ENCODE measurements around the gene TSPAN9.

Gene TSPAN9

GRCh38 chr12:3106579-3106978 lies 29.4 kb downstream of the TSPAN9 start:
- Mint-ChIP-seq H3K9me3 (no peaks in the 10 kb centered on the region), H3K4me1 (peaks cover 60% of the 10 kb centered on the region), H3K4me3 (peak overlapping the region in 1 of 3 experiments; percentile 26), H3K36me3 (ENCODE audit: low read depth) (peaks cover 17% of the 10 kb centered on the region), H3K27ac (peak overlapping the region; percentile 21 to 93 (median 80)), H3K27me3 (ENCODE audit: low read depth) (no peaks in the 10 kb centered on the region)
- no peak for TF ChIP-seq CTCF (IDR thresholded peaks at IDR 0.05; ENCODE audit: unreplicated experiment in 3 of 3)

GRCh38 chr12:3107071-3107583 lies 29.9 kb downstream of the TSPAN9 start:
- Mint-ChIP-seq H3K27me3 (ENCODE audit: low read depth) (no peaks in the 10 kb centered on the region), H3K4me3 (peak overlapping the region; percentile 12 to 26 (median 24)), H3K36me3 (ENCODE audit: low read depth) (peaks cover 16% of the 10 kb centered on the region), H3K27ac (peak overlapping the region; percentile 21 to 93 (median 80)), H3K9me3 (no peaks in the 10 kb centered on the region), H3K4me1 (peaks cover 60% of the 10 kb centered on the region)
- no peak for TF ChIP-seq CTCF (IDR thresholded peaks at IDR 0.05; ENCODE audit: unreplicated experiment in 3 of 3)

GRCh38 chr12:3107954-3108353 lies 30.8 kb downstream of the TSPAN9 start:
- Mint-ChIP-seq H3K27me3 (ENCODE audit: low read depth) (no peaks in the 10 kb centered on the region), H3K27ac (peak overlapping the region; percentile 21 to 93 (median 56)), H3K4me1 (peaks cover 56% of the 10 kb centered on the region), H3K4me3 (peak overlapping the region in 2 of 3 experiments; percentile 7 to 10), H3K36me3 (ENCODE audit: low read depth) (peaks cover 16% of the 10 kb centered on the region), H3K9me3 (no peaks in the 10 kb centered on the region)
- TF ChIP-seq CTCF (IDR thresholded peaks at IDR 0.05; ENCODE audit: unreplicated experiment in 3 of 3): no peak

GRCh38 chr12:3110578-3110977 lies 33.4 kb downstream of the TSPAN9 start:
- Mint-ChIP-seq H3K4me1 (peaks cover 36% of the 10 kb centered on the region), H3K27me3 (ENCODE audit: low read depth) (no peaks in the 10 kb centered on the region), H3K36me3 (ENCODE audit: low read depth) (peaks cover 26% of the 10 kb centered on the region), H3K27ac (peak overlapping the region in 2 of 3 experiments; percentile 55 to 65), H3K9me3 (no peaks in the 10 kb centered on the region), H3K4me3 (no peak overlapping the region)
- TF ChIP-seq CTCF (IDR thresholded peaks at IDR 0.05; ENCODE audit: unreplicated experiment in 3 of 3): no peak

GRCh38 chr12:3113671-3114325 lies 36.6 kb downstream of the TSPAN9 start:
- peak overlapping the region in 1 of 3 experiments; percentile 27 for H3K27ac Mint-ChIP-seq
- peaks cover 30% of the 10 kb centered on the region for H3K4me1 Mint-ChIP-seq
- no peak for TF ChIP-seq CTCF (IDR thresholded peaks at IDR 0.05; ENCODE audit: unreplicated experiment in 3 of 3)
- H3K4me3 Mint-ChIP-seq: no peak overlapping the region
- H3K27me3 Mint-ChIP-seq (ENCODE audit: low read depth): peaks cover 10% of the 10 kb centered on the region
- H3K9me3 Mint-ChIP-seq: no peaks in the 10 kb centered on the region
- H3K36me3 Mint-ChIP-seq (ENCODE audit: low read depth): peaks cover 26% of the 10 kb centered on the region

GRCh38 chr12:3114671-3115070 lies 37.5 kb downstream of the TSPAN9 start:
- Mint-ChIP-seq H3K4me3 (no peak overlapping the region), H3K27ac (no peak overlapping the region), H3K27me3 (ENCODE audit: low read depth) (peaks cover 10% of the 10 kb centered on the region), H3K9me3 (no peaks in the 10 kb centered on the region), H3K4me1 (peaks cover 39% of the 10 kb centered on the region), H3K36me3 (ENCODE audit: low read depth) (peaks cover 22% of the 10 kb centered on the region)
- no peak for TF ChIP-seq CTCF (IDR thresholded peaks at IDR 0.05; ENCODE audit: unreplicated experiment in 3 of 3)
